Measurements from ENCODE around the gene MEX3D. TPM values are rescaled to one million over a fixed set of nuclear protein-coding genes. Genes with fewer than 3 reads are reported as not detected.

Gene MEX3D
- polyA plus RNA-seq, 1 donor (not counting 4 experiments of a cell fraction or from before 2014, with no cell fraction given) = 3.9 TPM

- no peaks in the 10 kb centered on the region for H3K4me1 ChIP-seq (ENCODE audit: control insufficient read depth, extremely low read depth, insufficient read depth, low read length)
- H3K79me2 ChIP-seq (ENCODE audit: control insufficient read depth, insufficient read depth, low read length) = no peaks in the 10 kb centered on the region
- dilution Hi-C loops (cut with MboI; ENCODE audit: extremely low pct_ligation_motif_present, low sequenced_read_pairs) = no loop called here
- no peak for TF ChIP-seq EZH2 (IDR thresholded peaks at IDR 0.05; ENCODE audit: low read length)
- no peak for TF ChIP-seq CTCF (optimal IDR thresholded peaks at IDR 0.05 in 1 of 3, IDR thresholded peaks at IDR 0.05 in 1 of 3, conservative IDR thresholded peaks at IDR 0.05 in 1 of 3; ENCODE audit: extremely low read depth in 1 of 3, insufficient read depth in 2 of 3, low read length in 3 of 3)
- no peaks in the 10 kb centered on the region for H3K27me3 ChIP-seq (ENCODE audit: control insufficient read depth, extremely low read depth, insufficient read depth, low read length)
- no peak overlapping the region for H3K4me3 ChIP-seq (ENCODE audit: control insufficient read depth in 2 of 3, extremely low read depth in 1 of 3, insufficient read depth in 2 of 3, low read depth in 1 of 3, low read length in 3 of 3)
- no peaks in the 10 kb centered on the region for H3K9me3 ChIP-seq (ENCODE audit: control insufficient read depth, low read depth, low read length)
- H3K36me3 ChIP-seq (ENCODE audit: control insufficient read depth in 2 of 2, extremely low read depth in 1 of 2, insufficient read depth in 2 of 2, low read length in 2 of 2) = peaks cover 0 to 1% of the 10 kb centered on the region in 2 experiments
- no peak for FAIRE-seq
- H4K20me1 ChIP-seq (ENCODE audit: control insufficient read depth, extremely low read depth, insufficient read depth, low read length) = no peaks in the 10 kb centered on the region
- H3K9me1 ChIP-seq (ENCODE audit: control insufficient read depth, extremely low read depth, insufficient read depth, low read length) = no peaks in the 10 kb centered on the region
- no peak overlapping the region for H3K27ac ChIP-seq (ENCODE audit: control insufficient read depth, insufficient read depth, low read length)
- H2AFZ ChIP-seq (ENCODE audit: control insufficient read depth, low read length) = no peak overlapping the region
- no peak overlapping the region for H3K4me2 ChIP-seq (ENCODE audit: control insufficient read depth, extremely low read depth, insufficient read depth, low read depth, low read length)
- DNase-seq (ENCODE audit: low read depth, low spot score) = no peak
- no peak overlapping the region for H3K9ac ChIP-seq (ENCODE audit: control insufficient read depth, extremely low read depth, insufficient read depth, low read length)
These were observed 16.8 kb downstream of the MEX3D start for GRCh38 chr19:1551068-1552040.

- dilution Hi-C loops (cut with MboI; ENCODE audit: extremely low pct_ligation_motif_present, low sequenced_read_pairs) = no loop called here
These were observed 18.7 kb downstream of the MEX3D start for GRCh38 chr19:1549332-1549945.

More at GRCh38 chr19:1549332-1549945, 18.7 kb downstream of the MEX3D start:
- H3K9ac ChIP-seq (ENCODE audit: control insufficient read depth, extremely low read depth, insufficient read depth, low read length) = no peak overlapping the region
- no peaks in the 10 kb centered on the region for H3K9me3 ChIP-seq (ENCODE audit: control insufficient read depth, low read depth, low read length)
- peaks cover 4% of the 10 kb centered on the region for H3K27me3 ChIP-seq (ENCODE audit: control insufficient read depth, extremely low read depth, insufficient read depth, low read length)
- H3K27ac ChIP-seq (ENCODE audit: control insufficient read depth, insufficient read depth, low read length) = no peak overlapping the region
- no peak overlapping the region for H2AFZ ChIP-seq (ENCODE audit: control insufficient read depth, low read length)
- no peak for FAIRE-seq
- no peak overlapping the region for H3K4me3 ChIP-seq (ENCODE audit: control insufficient read depth in 2 of 3, extremely low read depth in 1 of 3, insufficient read depth in 2 of 3, low read depth in 1 of 3, low read length in 3 of 3)
- no peaks in the 10 kb centered on the region for H4K20me1 ChIP-seq (ENCODE audit: control insufficient read depth, extremely low read depth, insufficient read depth, low read length)
- no peaks in the 10 kb centered on the region for H3K9me1 ChIP-seq (ENCODE audit: control insufficient read depth, extremely low read depth, insufficient read depth, low read length)
- H3K4me1 ChIP-seq (ENCODE audit: control insufficient read depth, extremely low read depth, insufficient read depth, low read length) = no peaks in the 10 kb centered on the region
- no peaks in the 10 kb centered on the region for H3K79me2 ChIP-seq (ENCODE audit: control insufficient read depth, insufficient read depth, low read length)
- TF ChIP-seq EZH2 (IDR thresholded peaks at IDR 0.05; ENCODE audit: low read length) = no peak
- no peak for TF ChIP-seq CTCF (optimal IDR thresholded peaks at IDR 0.05 in 1 of 3, IDR thresholded peaks at IDR 0.05 in 1 of 3, conservative IDR thresholded peaks at IDR 0.05 in 1 of 3; ENCODE audit: extremely low read depth in 1 of 3, insufficient read depth in 2 of 3, low read length in 3 of 3)
- no peak for DNase-seq (ENCODE audit: low read depth, low spot score)
- H3K36me3 ChIP-seq (ENCODE audit: control insufficient read depth in 2 of 2, extremely low read depth in 1 of 2, insufficient read depth in 2 of 2, low read length in 2 of 2) = no peaks in the 10 kb centered on the region
- H3K4me2 ChIP-seq (ENCODE audit: control insufficient read depth, extremely low read depth, insufficient read depth, low read depth, low read length) = no peak overlapping the region

Measured in keratinocyte (primary cell).